Vagina (tissue), 2 donors: ENCODE data around the gene SFMBT2.

Experiments used
- POLR2A ChIP-seq, 2 donors: fragments of 450-650 bp; IDR thresholded peaks; one replicate each; pipeline ENCODE4 v1.6.1; 2017; ENCODE audit warnings: antibody characterized with exemption in 2 of 2, mild to moderate bottlenecking in 2 of 2, moderate library complexity in 2 of 2
- TF ChIP-seq, protein P1 (sequence below), 3 experiments: fragments of 450-650 bp in 2 of 3; fragments of 200-600 bp in 1 of 3; sonication (generic) in 1 of 3; IDR thresholded peaks; one replicate each; pipeline ENCODE4 v1.5.1; 2017 to 2019; ENCODE audit warnings: antibody characterized with exemption in 3 of 3, mild to moderate bottlenecking in 2 of 3, moderate library complexity in 2 of 3

DNA sequence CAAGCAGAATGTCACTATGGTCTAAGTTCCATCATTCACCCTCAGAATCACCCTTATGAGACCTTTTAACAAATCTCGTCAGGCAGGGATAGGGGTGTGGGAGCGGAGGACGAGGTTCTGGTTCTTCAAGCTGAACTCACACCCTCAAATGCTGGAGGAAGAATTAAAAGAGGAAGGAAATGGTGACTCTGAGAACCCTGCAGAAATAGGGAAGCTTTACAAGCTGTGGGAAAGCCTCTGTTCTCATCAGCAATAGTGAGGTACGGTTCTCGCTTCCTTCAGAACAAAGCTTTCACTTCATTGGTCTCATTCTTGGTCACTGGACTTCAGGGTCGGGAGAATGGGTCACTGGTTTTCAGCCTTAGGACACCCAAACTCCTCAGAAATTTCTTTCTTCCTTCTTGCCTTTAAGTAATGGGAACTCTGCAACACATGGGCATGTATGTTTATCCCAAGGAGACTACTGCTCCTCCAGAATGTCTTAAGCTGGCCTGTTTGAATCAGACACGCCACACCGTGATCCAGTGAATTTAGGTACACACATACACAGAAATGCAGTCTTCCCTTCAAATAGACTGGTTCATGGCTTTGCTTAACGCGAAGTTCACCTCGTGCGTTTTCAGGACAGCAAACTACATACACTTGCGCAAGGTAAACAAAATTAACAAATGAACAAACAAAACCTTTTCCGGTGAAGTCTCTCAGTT, 226.0 kb downstream of the SFMBT2 start:
- TF ChIP-seq, protein P1, sequence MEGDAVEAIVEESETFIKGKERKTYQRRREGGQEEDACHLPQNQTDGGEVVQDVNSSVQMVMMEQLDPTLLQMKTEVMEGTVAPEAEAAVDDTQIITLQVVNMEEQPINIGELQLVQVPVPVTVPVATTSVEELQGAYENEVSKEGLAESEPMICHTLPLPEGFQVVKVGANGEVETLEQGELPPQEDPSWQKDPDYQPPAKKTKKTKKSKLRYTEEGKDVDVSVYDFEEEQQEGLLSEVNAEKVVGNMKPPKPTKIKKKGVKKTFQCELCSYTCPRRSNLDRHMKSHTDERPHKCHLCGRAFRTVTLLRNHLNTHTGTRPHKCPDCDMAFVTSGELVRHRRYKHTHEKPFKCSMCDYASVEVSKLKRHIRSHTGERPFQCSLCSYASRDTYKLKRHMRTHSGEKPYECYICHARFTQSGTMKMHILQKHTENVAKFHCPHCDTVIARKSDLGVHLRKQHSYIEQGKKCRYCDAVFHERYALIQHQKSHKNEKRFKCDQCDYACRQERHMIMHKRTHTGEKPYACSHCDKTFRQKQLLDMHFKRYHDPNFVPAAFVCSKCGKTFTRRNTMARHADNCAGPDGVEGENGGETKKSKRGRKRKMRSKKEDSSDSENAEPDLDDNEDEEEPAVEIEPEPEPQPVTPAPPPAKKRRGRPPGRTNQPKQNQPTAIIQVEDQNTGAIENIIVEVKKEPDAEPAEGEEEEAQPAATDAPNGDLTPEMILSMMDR (IDR thresholded peaks at IDR 0.05): no peak
- TF ChIP-seq POLR2A (IDR thresholded peaks at IDR 0.05): no peak
